Pancreas (tissue), 10 donors: ENCODE results near the gene BLTP1. TPM values are rescaled to one million over a fixed set of nuclear protein-coding genes. Genes with fewer than 3 reads are reported as not detected.
A peak's percentile ranks its signal among the peaks of the same experiment; 100 is the strongest.

Experiments
- ATAC-seq, 4 donors: fragments of 200-7000 bp; cut with Tn5 transposase; one replicate each; pipeline versions ENCODE4 v1.8.0 to v1.9.1; 2020; ENCODE audit warnings: mild to moderate bottlenecking in 4 of 4, moderate library complexity in 4 of 4
- DNase-seq, 6 donors: peaks; one replicate each; pipeline ENCODE4 v3.0.0-alpha.2; 2020
- FAIRE-seq: peaks from 2 replicates; lab custom pipeline; 2012; peaks lifted over from hg19 to GRCh38; lab: Jason Lieb, UNC
- H3K27ac ChIP-seq, 4 donors: fragments of 200-600 bp; sonication (generic); 1 replicate in 3 of 4; 2 replicates in 1 of 4; pipeline versions ENCODE4 v1.5.0 to v1.8.0; 2020
- H3K27me3 ChIP-seq, 4 donors: fragments of 200-600 bp; one replicate each; pipeline ENCODE4 v1.8.0; 2021
- H3K36me3 ChIP-seq, 3 donors: fragments of 200-600 bp; sonication (generic) in 1 of 3; one replicate each; pipeline versions ENCODE4 v1.5.0 to v1.8.0; 2020 to 2021
- H3K4me1 ChIP-seq, 3 donors: fragments of 200-600 bp; one replicate each; pipeline ENCODE4 v1.8.0; 2021
- H3K4me3 ChIP-seq, 4 donors: fragments of 200-600 bp; sonication (generic) in 2 of 4; one replicate each; pipeline versions ENCODE4 v1.5.0 to v1.8.0; 2020 to 2021
- H3K9me3 ChIP-seq, 4 donors: fragments of 200-600 bp; one replicate each; pipeline ENCODE4 v1.8.0; 2021
- CTCF ChIP-seq, 4 donors: fragments of 200-600 bp; sonication (generic) in 3 of 4; IDR thresholded peaks; one replicate each; pipeline versions ENCODE4 v1.5.0 to v1.8.0; 2021; ENCODE audit warnings: antibody characterized with exemption in 4 of 4
- WGBS, 2 donors: extraction: QIAGEN DNeasy Blood & Tissue Kit; methylation state at CpG; one replicate each; pipeline ENCODE4 v1.1.7; 2013; 5-methylcytosine and 5-hydroxymethylcytosine counted together
- intact Hi-C, 3 donors: fragments of 100-400 bp; cut with DNase I; formaldehyde crosslinking; loops; one replicate each; pipeline versions ENCODE4 v1.11.1 to v1.14.2; 2022
- polyA plus RNA-seq, 2 donors: library from polyadenylated mRNA; stranded (reverse); fragments of 200-250 nt; gene quantifications; one replicate each; pipeline ENCODE4 v1.2.3, GENCODE V29; 2013
- total RNA-seq, 6 donors: library from RNA; stranded (reverse); fragmentation: NEBNext Ultra II Directional in 4 of 6; extraction: Animal tissue kit (Norgen Biotek cat#: 25700) in 4 of 6; gene quantifications; one replicate each; pipeline versions ENCODE4 v1.2.1 to v1.2.4, GENCODE V29; 2021 to 2023
- donor health status: healthy with polysubstance abuse.
- donor health status: DM: no; HTN: no; CAD: no; lungs with moderate emphysema.
- donor health status: DM: no; HTN: no; CAD: no.
- donor health status: control.
- donor health status: control.
- donor health status: Bipolar disorder and iron deficiency.
- donor health status: DM: yes; HTN: yes; CAD: no.
- donor health status: DM: no; HTN: no; CAD: no.
- donor health status: DM: no; HTN: no; CAD: no.
- donor health status: DM: yes; HTN: yes; CAD: no.

Gene BLTP1
- total and polyA plus RNA-seq, 8 donors = 8.6 to 41.3 (median 29.5) TPM

GRCh38 chr4:122163767-122164166, 11.6 kb downstream of the BLTP1 start:
- H3K4me1 ChIP-seq = peaks cover 5 to 24% (median 18%) of the 10 kb centered on the region in 3 donors
- TF ChIP-seq CTCF (IDR thresholded peaks at IDR 0.05) = no peak
- H3K9me3 ChIP-seq = no peaks in the 10 kb centered on the region
- H3K27me3 ChIP-seq = no peaks in the 10 kb centered on the region
- no peak overlapping the region for H3K4me3 ChIP-seq
- DNase-seq = no peak
- no peaks in the 10 kb centered on the region for H3K36me3 ChIP-seq
- H3K27ac ChIP-seq = no peak overlapping the region
- ATAC-seq = peak; percentile 44 to 78 (median 48)
- intact Hi-C loops = no loop called here
- WGBS, 2 donors = 59 to 67% methylated on average over 1 of the region's 1 CpG
- no peak for FAIRE-seq

DNA sequence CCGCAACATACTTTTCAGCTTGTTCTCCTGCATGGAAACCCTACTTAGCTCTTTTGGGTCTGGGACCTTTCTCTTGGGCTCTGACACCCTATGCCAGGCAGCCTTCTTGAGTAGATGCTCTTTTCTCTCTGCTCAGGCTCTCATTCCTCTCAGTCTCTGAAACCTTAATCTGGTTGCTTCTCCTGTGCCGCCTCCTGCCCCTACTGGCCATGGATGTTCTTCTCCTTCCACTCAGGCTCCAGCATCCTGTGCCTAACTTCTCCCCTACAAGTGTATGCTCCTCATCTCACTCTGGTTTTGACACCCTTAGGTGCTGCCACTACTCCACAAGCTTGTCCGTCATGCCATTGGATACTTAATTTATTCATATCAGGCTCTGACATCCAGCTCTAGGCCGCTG, 15.2 kb downstream of the BLTP1 start:
- H3K27me3 ChIP-seq = no peaks in the 10 kb centered on the region
- 94 to 95% methylated on average over 4 of the region's 4 CpGs for WGBS, 2 donors
- TF ChIP-seq CTCF (IDR thresholded peaks at IDR 0.05) = no peak
- no peak overlapping the region for H3K4me3 ChIP-seq
- FAIRE-seq = no peak
- H3K27ac ChIP-seq = no peak overlapping the region
- no peak for DNase-seq
- peaks cover 5 to 19% (median 18%) of the 10 kb centered on the region in 3 donors for H3K4me1 ChIP-seq
- H3K36me3 ChIP-seq = no peaks in the 10 kb centered on the region
- intact Hi-C loops = no loop called here
- no peaks in the 10 kb centered on the region for H3K9me3 ChIP-seq
- ATAC-seq = no peak

- no peaks in the 10 kb centered on the region for H3K9me3 ChIP-seq
Measured at GRCh38 chr4:122170775-122171174, 18.6 kb downstream of the BLTP1 start.

DNA sequence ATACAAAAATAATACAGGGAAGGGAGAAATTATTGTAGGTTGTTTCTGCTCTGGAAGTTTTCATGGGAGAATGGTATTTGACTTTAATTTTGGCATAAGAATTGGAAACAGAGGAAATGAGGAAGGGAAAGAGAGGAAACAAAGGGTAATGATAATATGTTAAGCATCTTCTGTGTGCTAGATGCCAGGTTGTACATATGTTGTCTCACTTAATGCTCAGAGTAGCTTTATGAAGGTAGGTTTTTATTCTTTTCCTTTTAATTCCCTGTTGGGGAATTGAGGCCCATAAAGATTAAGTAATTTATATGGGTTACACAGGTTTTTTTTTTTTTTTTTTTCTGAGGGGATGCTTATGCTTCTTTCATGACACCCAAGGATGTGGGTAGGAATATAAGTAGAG, 19.2 kb downstream of the BLTP1 start:
- Histone ChIP-seq H3K27me3 (no peaks in the 10 kb centered on the region), H3K36me3 (peaks cover 0 to under 1% (median 0%) of the 10 kb centered on the region in 3 donors), H3K27ac (no peak overlapping the region), H3K4me3 (no peak overlapping the region), H3K4me1 (peaks cover 0 to 6% (median 0%) of the 10 kb centered on the region in 3 donors), H3K9me3 (no peaks in the 10 kb centered on the region)
- intact Hi-C loops = no loop called here
- no peak for FAIRE-seq
- no peak for DNase-seq
- ATAC-seq = no peak
- no peak for TF ChIP-seq CTCF (IDR thresholded peaks at IDR 0.05)

More at GRCh38 chr4:122170775-122171174, 18.6 kb downstream of the BLTP1 start:
- H3K4me3 ChIP-seq = no peak overlapping the region
- intact Hi-C loops = no loop called here
- no peaks in the 10 kb centered on the region for H3K27me3 ChIP-seq
- no peak overlapping the region for H3K27ac ChIP-seq
- WGBS, 2 donors = 64 to 66% methylated on average over 1 of the region's 1 CpG
- H3K36me3 ChIP-seq = no peaks in the 10 kb centered on the region
- peaks cover 0 to 6% (median 0%) of the 10 kb centered on the region in 3 donors for H3K4me1 ChIP-seq
- DNase-seq (no peak), FAIRE-seq (peak; percentile 34), ATAC-seq (no peak)
- TF ChIP-seq CTCF (IDR thresholded peaks at IDR 0.05) = no peak

- no peak for ATAC-seq
- H3K27me3 ChIP-seq = no peaks in the 10 kb centered on the region
- intact Hi-C loops = no loop called here
- H3K4me3 ChIP-seq = no peak overlapping the region
- TF ChIP-seq CTCF (IDR thresholded peaks at IDR 0.05) = no peak
- 89 to 97% methylated on average over 1 of the region's 1 CpG for WGBS, 2 donors
- H3K9me3 ChIP-seq = no peaks in the 10 kb centered on the region
- no peak for DNase-seq
- H3K36me3 ChIP-seq = peaks cover 0 to 10% (median 0%) of the 10 kb centered on the region in 3 donors
- FAIRE-seq = no peak
- no peak overlapping the region for H3K27ac ChIP-seq
- H3K4me1 ChIP-seq = peaks cover 0 to 6% (median 0%) of the 10 kb centered on the region in 3 donors
Measured at GRCh38 chr4:122172266-122172665, 20.1 kb downstream of the BLTP1 start.
